Calu3 (cell line): ENCODE measurements around the gene VSIG4. TPM values are rescaled to one million over a fixed set of nuclear protein-coding genes. Genes with fewer than 3 reads are reported as not detected.
"Not testable (repeated sequence)": the region's sequence is repeated elsewhere in the genome, so short reads cannot be mapped to it uniquely, and the experiment has no call there.

Source experiments
- BruUV-seq: library from RNA; stranded (reverse); fragments of 400-500 nt; replicated peaks from 2 replicates; lab custom pipeline; 2021; lab: Mats Ljungman, UMichigan
- CTCF ChIA-PET: fragments of 300-600 bp; sonication (Branson Sonifier 250); formaldehyde crosslinking; loops from one replicate; lab custom pipeline; 2022; ENCODE audit warnings: antibody characterized with exemption; lab: Charles Lee
- DNase-seq: peaks from one replicate; pipeline ENCODE4 v3.0.0; 2022
- H3K27ac Mint-ChIP-seq: one replicate; pipeline ENCODE4 v1.8.0; 2022; ENCODE audit warnings: mixed read lengths; ENCODE audit not compliant: unreplicated experiment
- H3K27me3 Mint-ChIP-seq: one replicate; pipeline ENCODE4 v1.8.0; 2022; ENCODE audit warnings: mixed read lengths; ENCODE audit not compliant: unreplicated experiment
- H3K36me3 Mint-ChIP-seq: one replicate; pipeline ENCODE4 v1.8.0; 2022; ENCODE audit warnings: mild to moderate bottlenecking, moderate library complexity, mixed read lengths; ENCODE audit not compliant: insufficient read depth, unreplicated experiment
- H3K4me1 Mint-ChIP-seq: one replicate; pipeline ENCODE4 v1.8.0; 2022; ENCODE audit warnings: mild to moderate bottlenecking, low read depth, mixed read lengths; ENCODE audit not compliant: unreplicated experiment
- H3K4me3 Mint-ChIP-seq: one replicate; pipeline ENCODE4 v1.8.0; 2022; ENCODE audit warnings: mild to moderate bottlenecking, low read depth, moderate library complexity, mixed read lengths; ENCODE audit not compliant: unreplicated experiment
- H3K9me3 Mint-ChIP-seq: one replicate; pipeline ENCODE4 v1.8.0; 2022; ENCODE audit warnings: low read depth, mixed read lengths; ENCODE audit not compliant: unreplicated experiment
- CTCF ChIP-seq: fragments of 200-600 bp; IDR thresholded peaks from one replicate; pipeline ENCODE4 v1.8.0; 2022; ENCODE audit warnings: antibody characterized with exemption; ENCODE audit not compliant: unreplicated experiment
- intact Hi-C: fragments of 100-400 bp; cut with micrococcal nuclease; formaldehyde crosslinking; loops from one replicate; pipeline ENCODE4 v1.10.0; 2022; ENCODE audit not compliant: unreplicated experiment
- total RNA-seq: library from RNA; stranded (reverse); gene quantifications from 2 replicates; pipeline ENCODE4 v1.2.3, GENCODE V29; 2022

VSIG4 gene
- total RNA-seq, 1 experiment from 2014 or later = not detected

DNA sequence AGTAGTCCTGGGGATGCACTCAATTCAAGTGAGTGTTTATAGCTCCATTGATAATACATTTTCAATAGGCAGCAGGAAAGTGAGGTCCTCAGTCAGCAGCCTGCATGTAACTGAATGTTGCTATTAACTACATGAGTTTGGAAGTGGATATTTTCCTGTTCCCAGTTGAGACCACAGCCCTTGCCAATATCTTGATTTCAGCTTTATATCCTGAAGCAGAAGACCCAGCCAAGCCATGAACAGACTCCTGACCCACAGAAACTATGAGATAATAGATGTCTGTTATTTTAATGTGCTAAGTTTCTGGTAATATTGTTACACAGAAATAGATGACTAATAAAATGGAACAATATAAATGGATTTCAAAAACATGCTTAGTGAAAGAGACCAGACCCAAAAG is 63.7 kb downstream of the VSIG4 start:
- DNase-seq = no peak
- BruUV-seq = no TSS peak
- no peaks in the 10 kb centered on the region for H3K27me3 Mint-ChIP-seq
- no peaks in the 10 kb centered on the region for H3K9me3 Mint-ChIP-seq
- no peaks in the 10 kb centered on the region for H3K4me1 Mint-ChIP-seq
- H3K36me3 Mint-ChIP-seq = no peaks in the 10 kb centered on the region
- no peak overlapping the region for H3K27ac Mint-ChIP-seq
- TF ChIP-seq CTCF = no peak
- H3K4me3 Mint-ChIP-seq = no peak overlapping the region
- intact Hi-C loops = no loop called here
- CTCF ChIA-PET = no interaction called here

DNA sequence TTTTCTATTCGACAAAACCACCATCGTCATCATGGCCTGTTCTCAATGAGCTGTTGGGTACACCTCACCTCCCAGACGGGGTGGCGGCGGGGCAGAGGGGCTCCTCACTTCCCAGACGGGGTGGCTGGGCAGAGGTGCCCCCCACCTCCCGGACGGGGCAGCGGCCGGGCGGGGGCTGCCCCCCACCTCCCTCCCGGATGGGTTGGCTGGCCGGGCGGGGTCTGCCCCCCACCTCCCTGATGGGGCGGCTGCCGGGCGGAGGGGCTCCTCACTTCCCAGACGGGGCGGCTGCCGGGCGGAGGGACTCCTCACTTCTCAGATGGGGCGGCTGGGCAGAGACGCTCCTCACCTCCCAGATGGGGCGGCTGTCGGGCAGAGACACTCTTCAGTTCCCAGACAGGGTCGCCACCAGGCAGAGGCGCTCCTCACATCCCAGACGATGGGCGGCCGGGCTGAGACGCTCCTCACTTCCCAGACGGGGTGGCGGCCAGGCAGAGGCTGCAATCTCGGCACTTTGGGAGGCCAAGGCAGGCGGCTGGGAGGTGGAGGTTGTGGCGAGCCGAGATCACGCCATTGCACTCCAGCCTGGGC is 64.6 kb downstream of the VSIG4 start:
- DNase-seq, H3K27me3 Mint-ChIP-seq, H3K9me3 Mint-ChIP-seq, H3K4me3 Mint-ChIP-seq, H3K4me1 Mint-ChIP-seq, CTCF ChIA-PET, intact Hi-C loops, H3K36me3 Mint-ChIP-seq, BruUV-seq, H3K27ac Mint-ChIP-seq: not testable (repeated sequence)

Other genes with a start within 250 kb of the VSIG4 start
- not detected in 2 replicates for gene HEPH, start 124.2 kb upstream of the VSIG4 start, total RNA-seq